ENCODE measurements around the gene PRR27.

The PRR27 gene

GRCh38 chr4:70152088-70152487 lies 1.9 kb upstream of the PRR27 start (continued):
- TF ChIP-seq, protein P1, sequence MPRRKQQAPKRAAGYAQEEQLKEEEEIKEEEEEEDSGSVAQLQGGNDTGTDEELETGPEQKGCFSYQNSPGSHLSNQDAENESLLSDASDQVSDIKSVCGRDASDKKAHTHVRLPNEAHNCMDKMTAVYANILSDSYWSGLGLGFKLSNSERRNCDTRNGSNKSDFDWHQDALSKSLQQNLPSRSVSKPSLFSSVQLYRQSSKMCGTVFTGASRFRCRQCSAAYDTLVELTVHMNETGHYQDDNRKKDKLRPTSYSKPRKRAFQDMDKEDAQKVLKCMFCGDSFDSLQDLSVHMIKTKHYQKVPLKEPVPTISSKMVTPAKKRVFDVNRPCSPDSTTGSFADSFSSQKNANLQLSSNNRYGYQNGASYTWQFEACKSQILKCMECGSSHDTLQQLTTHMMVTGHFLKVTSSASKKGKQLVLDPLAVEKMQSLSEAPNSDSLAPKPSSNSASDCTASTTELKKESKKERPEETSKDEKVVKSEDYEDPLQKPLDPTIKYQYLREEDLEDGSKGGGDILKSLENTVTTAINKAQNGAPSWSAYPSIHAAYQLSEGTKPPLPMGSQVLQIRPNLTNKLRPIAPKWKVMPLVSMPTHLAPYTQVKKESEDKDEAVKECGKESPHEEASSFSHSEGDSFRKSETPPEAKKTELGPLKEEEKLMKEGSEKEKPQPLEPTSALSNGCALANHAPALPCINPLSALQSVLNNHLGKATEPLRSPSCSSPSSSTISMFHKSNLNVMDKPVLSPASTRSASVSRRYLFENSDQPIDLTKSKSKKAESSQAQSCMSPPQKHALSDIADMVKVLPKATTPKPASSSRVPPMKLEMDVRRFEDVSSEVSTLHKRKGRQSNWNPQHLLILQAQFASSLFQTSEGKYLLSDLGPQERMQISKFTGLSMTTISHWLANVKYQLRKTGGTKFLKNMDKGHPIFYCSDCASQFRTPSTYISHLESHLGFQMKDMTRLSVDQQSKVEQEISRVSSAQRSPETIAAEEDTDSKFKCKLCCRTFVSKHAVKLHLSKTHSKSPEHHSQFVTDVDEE (CRISPR knock-in tag; IDR thresholded peaks at IDR 0.05) = no peak
- TF ChIP-seq ZFP3 (CRISPR knock-in tag; IDR thresholded peaks at IDR 0.05) (no peak), TCF4 (CRISPR knock-in tag; IDR thresholded peaks at IDR 0.05; ENCODE audit: borderline replicate concordance) (no peak), SNAI2 (CRISPR knock-in tag; IDR thresholded peaks at IDR 0.05) (no peak), RARB (CRISPR knock-in tag; IDR thresholded peaks at IDR 0.05) (no peak), ZC3H10 (CRISPR knock-in tag; IDR thresholded peaks at IDR 0.05) (no peak), GLIS3 (CRISPR knock-in tag; IDR thresholded peaks at IDR 0.05) (no peak)

DNA sequence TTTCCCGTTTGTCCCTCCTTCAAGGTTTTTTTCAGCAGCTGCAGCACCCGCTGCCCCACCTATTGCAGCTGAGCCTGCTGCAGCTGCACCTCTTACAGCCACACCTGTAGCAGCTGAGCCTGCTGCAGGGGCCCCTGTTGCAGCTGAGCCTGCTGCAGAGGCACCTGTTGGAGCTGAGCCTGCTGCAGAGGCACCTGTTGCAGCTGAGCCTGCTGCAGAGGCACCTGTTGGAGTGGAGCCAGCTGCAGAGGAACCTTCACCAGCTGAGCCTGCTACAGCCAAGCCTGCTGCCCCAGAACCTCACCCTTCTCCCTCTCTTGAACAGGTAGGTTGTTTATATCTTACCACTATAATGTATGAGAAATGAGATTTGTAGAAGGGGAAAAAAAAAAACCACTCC lies 4.5 kb downstream of the PRR27 start:
- no peak for ATAC-seq
- TF ChIP-seq TOX (CRISPR knock-in tag; IDR thresholded peaks at IDR 0.05; ENCODE audit: borderline replicate concordance) (no peak), ESRRG (CRISPR knock-in tag; IDR thresholded peaks at IDR 0.05) (no peak), GLIS3 (CRISPR knock-in tag; IDR thresholded peaks at IDR 0.05) (no peak), ISL1 (CRISPR knock-in tag; IDR thresholded peaks at IDR 0.05) (no peak), BACH2 (CRISPR knock-in tag; IDR thresholded peaks at IDR 0.05; ENCODE audit: borderline replicate concordance) (no peak)

DNA sequence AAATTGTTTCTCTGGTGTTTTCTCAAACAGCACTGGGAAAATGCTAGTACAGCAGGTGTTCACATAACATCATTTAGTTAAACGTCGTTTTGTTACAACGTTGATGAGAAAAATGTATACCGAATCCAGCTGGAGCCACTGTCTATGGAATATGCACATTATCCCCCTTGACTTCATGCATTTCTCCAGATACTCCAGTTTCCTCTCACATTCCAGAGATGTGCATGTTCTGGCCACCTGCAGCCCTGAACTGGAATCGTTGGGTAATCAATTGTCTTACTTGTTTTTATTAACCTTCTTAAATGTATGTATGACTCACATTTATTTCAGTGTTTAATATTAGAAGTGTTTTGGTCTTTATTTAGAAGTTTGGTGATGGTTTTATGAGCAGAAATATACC lies 23.1 kb downstream of the PRR27 start:
- TF ChIP-seq GLIS3 (CRISPR knock-in tag; IDR thresholded peaks at IDR 0.05) = no peak
- no peak for TF ChIP-seq ESRRG (CRISPR knock-in tag; IDR thresholded peaks at IDR 0.05)
- no peak for TF ChIP-seq ZNF565 (CRISPR knock-in tag; conservative IDR thresholded peaks at IDR 0.05; ENCODE audit: low read depth)
- TF ChIP-seq ZNF70 (CRISPR knock-in tag; IDR thresholded peaks at IDR 0.05) = no peak
- TF ChIP-seq ZC3H10 (CRISPR knock-in tag; IDR thresholded peaks at IDR 0.05) = no peak
- no peak for TF ChIP-seq CREB5 (CRISPR knock-in tag; IDR thresholded peaks at IDR 0.05; ENCODE audit: low read depth)

GRCh38 chr4:70178075-70178660 lies 24.1 kb downstream of the PRR27 start:
- no peak for TF ChIP-seq BACH2 (CRISPR knock-in tag; IDR thresholded peaks at IDR 0.05; ENCODE audit: borderline replicate concordance)
- no peak for TF ChIP-seq TCF4 (CRISPR knock-in tag; IDR thresholded peaks at IDR 0.05; ENCODE audit: borderline replicate concordance)
- no peak for TF ChIP-seq ZFP3 (CRISPR knock-in tag; IDR thresholded peaks at IDR 0.05)
- ATAC-seq = no peak

More for the DNA sequence above, 23.1 kb downstream of the PRR27 start:
- no peak for ATAC-seq

DNA sequence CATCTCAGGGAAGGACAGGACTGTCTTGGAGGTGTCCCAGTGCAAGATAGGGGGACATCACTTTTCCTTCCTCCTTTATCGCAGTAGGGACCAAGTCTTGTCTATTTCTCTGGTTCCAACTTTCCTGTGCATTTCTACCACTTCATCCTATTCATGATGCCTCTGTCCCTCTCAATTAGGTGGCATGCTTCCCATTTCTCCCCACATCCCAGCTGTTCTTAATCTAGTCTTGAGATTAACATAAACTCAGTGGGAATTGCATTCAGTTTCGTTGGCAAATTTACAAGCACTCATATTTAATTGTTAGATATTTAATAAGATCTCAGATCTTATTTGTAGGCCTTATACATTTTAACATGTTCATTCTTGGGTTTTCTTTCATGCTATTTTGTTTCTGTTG lies 25.8 kb downstream of the PRR27 start:
- no peak for ATAC-seq
- TF ChIP-seq ISL1 (CRISPR knock-in tag; IDR thresholded peaks at IDR 0.05) (no peak), PPARA (CRISPR knock-in tag; IDR thresholded peaks at IDR 0.05; ENCODE audit: borderline replicate concordance) (no peak), GLIS3 (CRISPR knock-in tag; IDR thresholded peaks at IDR 0.05) (no peak), TCF4 (CRISPR knock-in tag; IDR thresholded peaks at IDR 0.05; ENCODE audit: borderline replicate concordance) (no peak), CSDC2 (CRISPR knock-in tag; IDR thresholded peaks at IDR 0.05) (no peak), CREB5 (CRISPR knock-in tag; IDR thresholded peaks at IDR 0.05; ENCODE audit: low read depth) (no peak)
- TF ChIP-seq, protein P1 (CRISPR knock-in tag; IDR thresholded peaks at IDR 0.05) = no peak
- TF ChIP-seq, protein P2, sequence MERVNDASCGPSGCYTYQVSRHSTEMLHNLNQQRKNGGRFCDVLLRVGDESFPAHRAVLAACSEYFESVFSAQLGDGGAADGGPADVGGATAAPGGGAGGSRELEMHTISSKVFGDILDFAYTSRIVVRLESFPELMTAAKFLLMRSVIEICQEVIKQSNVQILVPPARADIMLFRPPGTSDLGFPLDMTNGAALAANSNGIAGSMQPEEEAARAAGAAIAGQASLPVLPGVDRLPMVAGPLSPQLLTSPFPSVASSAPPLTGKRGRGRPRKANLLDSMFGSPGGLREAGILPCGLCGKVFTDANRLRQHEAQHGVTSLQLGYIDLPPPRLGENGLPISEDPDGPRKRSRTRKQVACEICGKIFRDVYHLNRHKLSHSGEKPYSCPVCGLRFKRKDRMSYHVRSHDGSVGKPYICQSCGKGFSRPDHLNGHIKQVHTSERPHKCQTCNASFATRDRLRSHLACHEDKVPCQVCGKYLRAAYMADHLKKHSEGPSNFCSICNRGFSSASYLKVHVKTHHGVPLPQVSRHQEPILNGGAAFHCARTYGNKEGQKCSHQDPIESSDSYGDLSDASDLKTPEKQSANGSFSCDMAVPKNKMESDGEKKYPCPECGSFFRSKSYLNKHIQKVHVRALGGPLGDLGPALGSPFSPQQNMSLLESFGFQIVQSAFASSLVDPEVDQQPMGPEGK (CRISPR knock-in tag; IDR thresholded peaks at IDR 0.05; ENCODE audit: borderline replicate concordance) = no peak
- TF ChIP-seq, protein P3, sequence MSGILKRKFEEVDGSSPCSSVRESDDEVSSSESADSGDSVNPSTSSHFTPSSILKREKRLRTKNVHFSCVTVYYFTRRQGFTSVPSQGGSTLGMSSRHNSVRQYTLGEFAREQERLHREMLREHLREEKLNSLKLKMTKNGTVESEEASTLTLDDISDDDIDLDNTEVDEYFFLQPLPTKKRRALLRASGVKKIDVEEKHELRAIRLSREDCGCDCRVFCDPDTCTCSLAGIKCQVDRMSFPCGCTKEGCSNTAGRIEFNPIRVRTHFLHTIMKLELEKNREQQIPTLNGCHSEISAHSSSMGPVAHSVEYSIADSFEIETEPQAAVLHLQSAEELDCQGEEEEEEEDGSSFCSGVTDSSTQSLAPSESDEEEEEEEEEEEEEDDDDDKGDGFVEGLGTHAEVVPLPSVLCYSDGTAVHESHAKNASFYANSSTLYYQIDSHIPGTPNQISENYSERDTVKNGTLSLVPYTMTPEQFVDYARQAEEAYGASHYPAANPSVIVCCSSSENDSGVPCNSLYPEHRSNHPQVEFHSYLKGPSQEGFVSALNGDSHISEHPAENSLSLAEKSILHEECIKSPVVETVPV (CRISPR knock-in tag; IDR thresholded peaks at IDR 0.05) = no peak

All from SK-N-SH treated with all-trans-retinoic acid at 6 μM for 48 hours (cell line).